ENCODE results near the gene TTLL10.

TTLL10 gene

DNA sequence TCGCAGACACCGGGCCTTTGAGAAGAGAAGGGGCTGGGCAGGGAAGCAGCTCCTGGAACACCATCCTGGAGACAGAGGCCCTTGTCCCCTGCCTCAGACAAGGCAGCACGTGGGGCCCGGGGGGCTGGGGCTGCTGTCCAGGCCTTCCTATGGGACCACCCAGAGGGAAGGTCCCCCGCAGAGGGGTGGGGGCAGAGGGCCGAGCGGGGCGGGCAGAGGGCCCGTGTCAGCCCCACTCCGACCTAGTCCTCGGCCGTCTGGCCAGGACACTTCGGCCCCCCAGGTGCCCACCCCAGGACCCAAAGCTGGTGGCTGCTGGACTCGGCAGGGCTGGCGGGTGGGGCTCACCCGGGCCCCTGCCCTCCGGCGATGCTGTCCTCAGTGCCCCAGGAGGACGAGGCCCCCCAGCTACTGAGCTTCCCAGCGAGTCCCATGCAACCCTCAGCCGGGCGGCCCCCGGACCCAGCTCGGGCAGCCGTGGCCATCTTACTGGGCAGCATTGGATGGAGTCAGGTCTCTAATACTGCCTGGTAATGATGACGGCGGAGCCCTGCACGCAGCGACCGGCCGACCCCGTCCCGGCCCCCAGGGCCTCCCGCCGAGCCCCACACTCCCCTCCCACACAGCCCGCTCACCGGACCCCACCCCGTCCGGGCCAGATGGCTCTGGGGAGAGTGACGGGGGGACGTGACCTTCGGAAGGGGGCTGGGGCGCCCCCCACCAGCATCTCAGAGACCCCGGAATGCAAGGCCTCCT, 6.9 kb upstream of the TTLL10 start:
- H3K27ac ChIP-seq (ENCODE audit: low read depth, low read length, severe bottlenecking) = no peak overlapping the region
- no peaks in the 10 kb centered on the region for H3K36me3 ChIP-seq (ENCODE audit: control insufficient read depth, insufficient read depth, low read length)
- H3K9me3 ChIP-seq (ENCODE audit: control insufficient read depth, low read length) = no peaks in the 10 kb centered on the region
- 92 to 94% methylated on average over 27 to 42 of the region's 44 CpGs for WGBS, 2 experiments (ENCODE audit: insufficient coverage in 2 of 2)
- H3K4me3 ChIP-seq (ENCODE audit: extremely low read depth, insufficient read depth, low read length, poor library complexity, severe bottlenecking) = no peak overlapping the region
- H3K4me1 ChIP-seq (ENCODE audit: control insufficient read depth, insufficient read depth, low read length, poor library complexity, severe bottlenecking) = peaks cover 15% of the 10 kb centered on the region

DNA sequence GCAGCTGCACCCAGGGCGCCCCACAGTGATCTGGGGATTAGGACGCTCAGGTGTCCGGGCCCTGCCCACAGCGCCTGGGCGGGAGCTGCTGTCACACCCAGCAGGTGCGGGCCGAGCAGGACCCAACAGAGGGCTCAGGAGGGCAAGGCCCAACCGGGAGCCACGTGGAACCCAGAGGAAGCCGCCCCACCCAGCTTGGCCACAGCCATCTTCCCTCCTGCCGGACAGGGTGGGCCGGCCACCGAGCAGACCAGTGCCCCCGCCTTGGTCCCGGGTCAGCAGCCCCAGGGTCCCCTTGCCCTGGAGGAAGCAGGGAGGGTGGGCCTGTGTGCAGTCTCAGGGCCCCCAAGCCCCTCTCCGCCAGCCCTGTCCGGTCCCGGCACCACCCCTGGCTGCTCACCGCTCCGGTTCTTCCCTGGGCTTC, 6.3 kb upstream of the TTLL10 start:
- peaks cover 15% of the 10 kb centered on the region for H3K4me1 ChIP-seq (ENCODE audit: control insufficient read depth, insufficient read depth, low read length, poor library complexity, severe bottlenecking)
- no peaks in the 10 kb centered on the region for H3K9me3 ChIP-seq (ENCODE audit: control insufficient read depth, low read length)
- H3K36me3 ChIP-seq (ENCODE audit: control insufficient read depth, insufficient read depth, low read length) = no peaks in the 10 kb centered on the region
- no peak overlapping the region for H3K4me3 ChIP-seq (ENCODE audit: extremely low read depth, insufficient read depth, low read length, poor library complexity, severe bottlenecking)
- WGBS, 2 experiments (ENCODE audit: insufficient coverage in 2 of 2) = 89 to 92% methylated on average over 12 to 18 of the region's 20 CpGs
- no peak overlapping the region for H3K27ac ChIP-seq (ENCODE audit: low read depth, low read length, severe bottlenecking)

DNA sequence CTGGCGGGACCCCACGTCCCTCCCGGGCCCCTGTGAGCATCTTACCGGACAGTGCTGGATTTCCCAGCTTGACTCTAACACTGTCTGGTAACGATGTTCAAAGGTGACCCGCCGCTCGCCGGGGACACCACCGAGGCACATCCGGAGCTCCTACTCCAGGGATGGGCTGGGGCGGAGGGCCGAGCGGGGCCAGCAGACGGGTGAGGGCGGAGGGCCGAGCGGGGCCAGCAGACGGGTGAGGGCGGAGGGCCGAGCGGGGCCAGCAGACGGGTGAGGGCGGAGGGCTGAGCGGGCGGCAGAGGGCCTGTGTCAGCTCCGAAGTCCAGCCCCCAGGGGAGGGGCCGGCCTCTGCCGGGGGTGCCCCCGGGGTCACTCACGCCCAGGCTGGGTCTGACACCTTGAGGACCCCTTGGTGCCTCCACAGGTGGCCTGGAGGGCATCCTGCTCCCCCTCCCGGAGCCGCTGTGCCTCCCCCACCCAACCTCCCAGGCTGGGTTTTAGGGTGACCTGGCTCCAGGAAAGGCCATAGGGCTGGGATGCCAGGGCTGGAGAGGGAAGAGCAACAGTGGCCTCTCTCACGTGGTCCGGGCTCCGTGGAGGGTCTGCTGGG, 5.7 kb upstream of the TTLL10 start:
- Histone ChIP-seq H3K9me3 (ENCODE audit: control insufficient read depth, low read length) (no peaks in the 10 kb centered on the region), H3K4me3 (ENCODE audit: extremely low read depth, insufficient read depth, low read length, poor library complexity, severe bottlenecking) (no peak overlapping the region), H3K4me1 (ENCODE audit: control insufficient read depth, insufficient read depth, low read length, poor library complexity, severe bottlenecking) (peaks cover 15% of the 10 kb centered on the region), H3K27ac (ENCODE audit: low read depth, low read length, severe bottlenecking) (no peak overlapping the region), H3K36me3 (ENCODE audit: control insufficient read depth, insufficient read depth, low read length) (no peaks in the 10 kb centered on the region)
- WGBS, 2 experiments (ENCODE audit: insufficient coverage in 2 of 2) = 93 to 94% methylated on average over 25 to 27 of the region's 36 CpGs

DNA sequence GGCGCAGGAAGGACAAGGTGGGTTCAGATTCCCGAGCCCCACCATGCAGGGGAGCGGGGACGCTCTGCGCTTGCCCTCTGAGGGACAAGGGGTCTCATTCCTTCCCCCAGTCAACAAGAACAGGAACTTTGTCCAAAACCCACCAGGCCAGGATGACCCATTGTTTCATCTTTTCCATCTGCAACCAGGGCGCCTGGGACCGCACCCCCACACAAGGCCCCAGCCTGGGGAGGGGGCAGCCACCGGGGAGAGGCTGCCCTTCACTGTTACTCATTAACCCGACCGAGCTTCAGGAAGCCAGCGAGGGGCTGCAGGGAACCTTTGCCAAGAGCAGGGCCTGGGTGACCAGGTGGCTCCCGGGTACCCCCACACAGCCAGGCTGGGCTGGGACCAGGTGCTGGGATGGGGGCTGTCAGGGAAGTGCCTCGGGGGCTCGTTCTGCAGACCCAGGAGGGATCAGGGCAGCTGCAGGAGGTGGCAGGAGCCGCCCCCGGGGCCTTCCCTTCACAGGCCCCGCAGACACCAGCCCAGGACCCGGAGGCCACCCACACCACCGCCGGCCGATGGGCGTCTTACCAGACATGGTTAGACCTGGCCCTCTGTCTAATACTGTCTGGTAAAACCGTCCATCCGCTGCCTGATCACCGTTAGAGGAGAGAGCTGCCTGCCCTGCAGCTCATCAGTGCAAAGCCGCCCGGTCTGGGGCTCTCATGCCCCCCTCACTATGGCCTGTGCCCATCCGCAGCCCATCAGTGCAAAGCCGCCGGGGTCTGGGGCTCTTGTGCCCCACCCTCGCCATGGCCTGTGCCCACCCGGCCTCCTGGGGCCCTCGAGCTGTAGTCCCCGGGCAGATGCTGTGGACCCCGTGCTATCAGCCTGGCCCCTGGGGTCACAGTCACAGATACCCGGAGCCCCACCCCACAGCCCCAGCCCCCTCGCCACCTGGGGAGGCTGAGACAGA, 4.9 kb upstream of the TTLL10 start:
- Histone ChIP-seq H3K4me3 (ENCODE audit: extremely low read depth, insufficient read depth, low read length, poor library complexity, severe bottlenecking) (no peak overlapping the region), H3K36me3 (ENCODE audit: control insufficient read depth, insufficient read depth, low read length) (no peaks in the 10 kb centered on the region)
- WGBS, 2 experiments (ENCODE audit: insufficient coverage in 2 of 2) = 87 to 90% methylated on average over 35 to 36 of the region's 37 CpGs

DNA sequence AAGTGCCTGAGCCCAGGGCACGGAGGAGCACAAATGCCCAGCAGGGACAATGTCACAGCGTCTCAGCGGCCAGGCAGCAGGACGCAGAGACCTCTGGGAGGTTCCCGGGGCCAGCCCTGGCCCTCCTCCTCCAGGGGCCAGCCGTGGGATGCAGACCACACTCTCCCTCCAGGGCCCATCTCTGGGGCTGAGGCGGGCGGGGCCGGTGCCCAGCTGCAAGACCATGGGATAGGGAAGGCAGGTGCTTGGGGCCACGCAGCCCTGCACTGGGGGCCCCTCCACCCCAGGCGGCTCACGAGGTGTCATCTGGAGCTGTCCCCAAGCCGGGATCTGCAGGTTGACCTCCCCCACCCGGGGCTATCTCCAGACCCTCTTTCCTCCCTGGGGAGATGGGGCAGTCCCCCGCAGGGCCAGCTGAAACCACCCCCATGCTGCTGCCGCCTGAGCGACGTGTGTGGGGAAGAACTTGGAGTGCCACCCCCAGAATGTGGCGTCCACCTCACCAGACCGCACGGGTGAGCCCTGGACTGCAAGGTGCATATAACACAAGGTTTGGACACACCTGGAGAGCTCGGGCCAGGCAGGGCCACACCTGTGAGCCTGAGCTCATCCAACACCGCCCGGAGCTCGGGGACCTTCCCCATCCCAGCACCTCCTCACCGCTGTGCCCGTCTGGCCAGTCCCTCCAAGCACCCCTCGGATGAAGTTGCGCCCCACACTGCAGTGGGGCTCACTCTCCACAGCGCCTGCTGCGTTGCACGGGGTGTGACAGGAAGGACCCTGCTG, 4.1 kb upstream of the TTLL10 start:
- H3K36me3 ChIP-seq (ENCODE audit: control insufficient read depth, insufficient read depth, low read length) = no peaks in the 10 kb centered on the region
- H3K4me1 ChIP-seq (ENCODE audit: control insufficient read depth, insufficient read depth, low read length, poor library complexity, severe bottlenecking) = peaks cover 15% of the 10 kb centered on the region
- WGBS, 2 experiments (ENCODE audit: insufficient coverage in 2 of 2) = 83 to 86% methylated on average over 27 to 32 of the region's 32 CpGs
- no peak overlapping the region for H3K4me3 ChIP-seq (ENCODE audit: extremely low read depth, insufficient read depth, low read length, poor library complexity, severe bottlenecking)
- H3K27ac ChIP-seq (ENCODE audit: low read depth, low read length, severe bottlenecking) = no peak overlapping the region
- no peaks in the 10 kb centered on the region for H3K9me3 ChIP-seq (ENCODE audit: control insufficient read depth, low read length)

More for the DNA sequence above, 4.9 kb upstream of the TTLL10 start:
- no peaks in the 10 kb centered on the region for H3K9me3 ChIP-seq (ENCODE audit: control insufficient read depth, low read length)
- no peak overlapping the region for H3K27ac ChIP-seq (ENCODE audit: low read depth, low read length, severe bottlenecking)
- H3K4me1 ChIP-seq (ENCODE audit: control insufficient read depth, insufficient read depth, low read length, poor library complexity, severe bottlenecking) = peaks cover 15% of the 10 kb centered on the region

DNA sequence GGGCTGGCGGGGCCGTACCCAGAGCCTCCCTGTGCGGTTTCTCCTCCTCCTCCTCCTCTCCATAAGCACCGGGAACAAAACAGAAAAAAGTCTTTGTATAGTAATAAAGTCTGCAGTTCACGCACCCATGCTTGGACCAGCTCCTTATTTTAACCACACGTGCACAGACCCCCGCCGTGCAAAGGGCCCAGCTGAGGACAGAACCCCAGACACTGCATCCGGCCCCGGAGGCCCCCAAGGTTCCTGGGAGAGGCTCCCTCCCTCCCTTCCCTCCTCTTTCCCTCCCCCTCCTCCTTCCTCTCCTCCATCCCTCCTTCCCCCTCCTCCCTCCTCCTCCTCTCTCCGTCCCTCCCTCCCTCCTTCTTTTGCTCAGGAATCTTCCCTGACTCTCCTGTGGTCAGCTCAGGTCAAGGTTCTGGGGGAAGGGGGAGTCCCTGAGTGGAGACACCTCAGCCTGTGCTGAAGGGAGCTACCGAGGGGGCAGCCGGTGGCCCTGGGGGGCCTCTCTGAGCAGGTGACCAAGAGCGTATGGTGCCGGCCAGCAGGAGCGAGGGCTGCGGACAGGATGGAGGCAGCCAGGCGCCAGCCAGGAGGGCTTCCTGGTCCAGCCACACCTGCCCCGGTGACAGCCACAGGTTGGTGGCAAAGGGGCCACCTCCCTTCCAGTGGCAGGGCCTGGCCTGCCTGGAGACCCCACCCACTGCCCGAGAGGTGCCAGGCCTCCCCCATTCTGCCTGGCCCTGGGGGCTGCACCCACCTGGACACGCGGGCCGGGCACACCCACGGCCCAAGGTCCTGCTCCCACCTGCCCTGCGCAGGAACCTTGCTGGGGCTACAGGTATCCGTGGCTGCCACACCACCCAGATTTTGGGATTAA, 3.2 kb upstream of the TTLL10 start:
- Histone ChIP-seq H3K9me3 (ENCODE audit: control insufficient read depth, low read length) (no peaks in the 10 kb centered on the region), H3K36me3 (ENCODE audit: control insufficient read depth, insufficient read depth, low read length) (no peaks in the 10 kb centered on the region), H3K4me3 (ENCODE audit: extremely low read depth, insufficient read depth, low read length, poor library complexity, severe bottlenecking) (no peak overlapping the region), H3K27ac (ENCODE audit: low read depth, low read length, severe bottlenecking) (no peak overlapping the region), H3K4me1 (ENCODE audit: control insufficient read depth, insufficient read depth, low read length, poor library complexity, severe bottlenecking) (peaks cover 15% of the 10 kb centered on the region)
- WGBS, 2 experiments (ENCODE audit: insufficient coverage in 2 of 2) = 79 to 83% methylated on average over 15 to 22 of the region's 26 CpGs

DNA sequence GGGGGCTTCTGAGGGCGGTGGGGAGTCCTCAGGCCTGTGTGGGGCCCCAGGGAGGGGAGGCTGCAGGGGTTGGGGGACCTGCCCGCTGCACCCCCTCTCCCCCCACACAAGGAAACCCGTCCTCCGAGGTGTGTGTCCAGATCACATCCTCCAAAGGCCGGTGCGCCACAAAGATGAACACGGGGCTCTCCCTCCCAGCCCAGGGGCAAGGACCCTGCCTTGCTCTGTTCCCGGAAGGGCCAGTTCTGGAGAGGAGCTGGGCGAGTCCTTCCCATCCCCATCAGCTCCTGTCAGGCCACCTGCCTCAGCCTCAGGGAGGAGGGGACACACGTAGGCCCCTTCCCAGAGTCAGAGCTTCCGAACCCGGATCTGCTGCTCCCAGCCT, 2.5 kb upstream of the TTLL10 start:
- no peak overlapping the region for H3K27ac ChIP-seq (ENCODE audit: low read depth, low read length, severe bottlenecking)
- H3K4me3 ChIP-seq (ENCODE audit: extremely low read depth, insufficient read depth, low read length, poor library complexity, severe bottlenecking) = no peak overlapping the region
- H3K9me3 ChIP-seq (ENCODE audit: control insufficient read depth, low read length) = no peaks in the 10 kb centered on the region
- 85 to 95% methylated on average over 4 to 11 of the region's 12 CpGs for WGBS, 2 experiments (ENCODE audit: insufficient coverage in 2 of 2)
- H3K4me1 ChIP-seq (ENCODE audit: control insufficient read depth, insufficient read depth, low read length, poor library complexity, severe bottlenecking) = peaks cover 10% of the 10 kb centered on the region
- no peaks in the 10 kb centered on the region for H3K36me3 ChIP-seq (ENCODE audit: control insufficient read depth, insufficient read depth, low read length)

DNA sequence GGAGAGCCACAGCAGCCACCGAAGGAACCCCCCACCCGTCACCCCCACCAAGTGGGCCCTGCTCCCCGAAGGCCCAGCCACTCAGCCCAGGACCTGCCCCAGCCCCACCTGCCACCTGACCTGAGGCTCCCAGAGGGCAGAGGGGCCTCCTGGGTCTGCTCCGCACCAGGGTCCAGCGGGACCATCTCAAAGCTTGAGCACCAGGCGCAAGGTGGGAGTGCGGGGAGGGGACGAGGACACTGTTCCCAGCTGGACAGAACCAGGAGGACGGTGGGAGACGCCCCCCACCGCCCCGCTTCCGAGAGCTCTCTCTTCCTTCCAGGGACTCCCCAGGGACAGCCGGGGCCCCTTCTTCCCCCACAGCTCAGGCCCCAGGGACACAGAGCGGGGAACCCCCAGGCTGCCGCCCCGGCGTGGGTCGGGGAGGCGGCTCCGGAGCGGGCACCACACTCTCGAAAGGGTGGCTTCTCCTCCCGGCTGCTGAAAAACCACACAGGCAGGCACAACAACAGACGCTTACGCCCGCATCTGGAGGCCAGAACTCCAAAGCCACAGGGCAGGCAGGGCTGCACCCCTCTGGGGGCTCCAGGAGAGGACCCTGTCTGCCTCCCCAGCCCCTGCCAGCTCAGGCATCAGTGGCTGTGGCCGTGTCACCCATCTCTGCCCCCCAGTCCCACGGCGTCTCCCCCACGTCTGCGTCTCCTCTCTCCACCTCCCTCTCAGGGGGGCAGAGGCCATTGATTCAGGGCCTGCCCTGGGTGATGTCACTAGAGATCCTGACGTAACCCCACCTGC, 1.9 kb upstream of the TTLL10 start:
- Histone ChIP-seq H3K36me3 (ENCODE audit: control insufficient read depth, insufficient read depth, low read length) (no peaks in the 10 kb centered on the region), H3K4me3 (ENCODE audit: extremely low read depth, insufficient read depth, low read length, poor library complexity, severe bottlenecking) (no peak overlapping the region)
- WGBS, 2 experiments (ENCODE audit: insufficient coverage in 2 of 2) = 93 to 94% methylated on average over 17 to 30 of the region's 33 CpGs

More for the DNA sequence above, 1.9 kb upstream of the TTLL10 start:
- H3K27ac ChIP-seq (ENCODE audit: low read depth, low read length, severe bottlenecking) = no peak overlapping the region
- H3K4me1 ChIP-seq (ENCODE audit: control insufficient read depth, insufficient read depth, low read length, poor library complexity, severe bottlenecking) = peaks cover 9% of the 10 kb centered on the region
- no peaks in the 10 kb centered on the region for H3K9me3 ChIP-seq (ENCODE audit: control insufficient read depth, low read length)

Data from mesodermal cell (in vitro differentiated cells).